Skin epidermis (tissue), 12 donors: ENCODE results near the gene ZBED3.

Experiments used
- H3K27ac ChIP-seq, 21 experiments: fragments of 200-600 bp; sonication (generic) in 11 of 21; one replicate each; pipeline ENCODE4 v1.5.0; 2020; ENCODE audit warnings: mild to moderate bottlenecking in 3 of 21, inconsistent platforms in 2 of 21, moderate library complexity in 2 of 21
- H3K4me3 ChIP-seq, 7 experiments: fragments of 200-600 bp; sonication (generic) in 2 of 7; one replicate each; pipeline ENCODE4 v1.5.0; 2020; ENCODE audit warnings: inconsistent platforms in 2 of 7, mild to moderate bottlenecking in 2 of 7, moderate library complexity in 1 of 7

Gene ZBED3

GRCh38 chr5:77024490-77024889, 62.6 kb downstream of the ZBED3 start:
- Histone ChIP-seq H3K27ac (no peak overlapping the region), H3K4me3 (no peak overlapping the region)

- no peak overlapping the region for H3K4me3 ChIP-seq
- no peak overlapping the region for H3K27ac ChIP-seq
These were observed 64.3 kb downstream of the ZBED3 start for GRCh38 chr5:77022511-77023417.
